T follicular helper cell (primary cell): ENCODE measurements around the gene TTC28.
"Not testable (repeated sequence)": the region's sequence is repeated elsewhere in the genome, so short reads cannot be mapped to it uniquely, and the experiment has no call there.

ENCODE experiments used
- DNase-seq: peaks from one replicate; pipeline ENCODE4 v3.0.0-alpha.2; 2020; ENCODE audit warnings: low read depth

The TTC28 gene

DNA sequence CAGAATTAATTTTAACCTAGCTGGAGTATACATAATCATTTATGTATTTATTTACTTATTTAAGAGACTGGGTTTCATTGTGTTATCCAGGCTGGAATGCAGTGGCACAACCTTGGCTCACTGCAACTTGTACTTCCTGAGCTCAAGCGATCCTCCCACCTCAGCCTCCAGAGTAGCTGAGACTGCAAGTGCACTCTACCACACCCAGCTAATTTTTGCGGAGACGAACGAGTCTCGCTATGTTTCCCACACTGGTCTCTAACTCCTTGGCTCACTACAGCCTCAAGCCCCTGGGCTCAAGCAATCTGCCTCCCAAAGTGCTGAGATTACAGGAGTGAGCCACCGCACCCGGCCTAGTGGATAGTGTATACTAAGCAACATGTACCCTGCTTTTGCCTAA lies 1.5 kb downstream of the TTC28 start:
- DNase-seq, result not testable (repeated sequence)

DNA sequence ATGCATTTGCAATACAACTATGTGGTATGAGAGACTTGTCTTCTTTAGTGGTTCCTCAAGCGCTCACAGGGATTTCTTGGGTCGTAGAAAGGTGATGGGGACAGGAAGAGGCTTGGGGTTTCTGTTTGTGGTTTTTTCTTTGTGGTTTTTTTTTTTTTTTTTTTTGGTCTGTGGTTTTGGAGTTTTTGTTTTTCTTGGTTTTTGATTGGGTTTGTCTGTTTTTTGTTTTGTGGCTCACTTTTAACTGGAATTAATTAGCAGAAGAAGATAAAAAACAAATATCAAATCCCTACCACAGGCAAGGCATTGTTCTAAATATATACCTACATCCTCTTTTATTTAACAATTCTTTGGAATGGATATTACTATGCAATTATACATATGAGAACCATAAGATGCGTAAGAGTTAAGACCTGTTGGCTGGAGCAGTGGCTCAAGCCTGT lies 5.5 kb downstream of the TTC28 start:
- DNase-seq, result no peak

- DNase-seq, result no peak
These were observed 8.9 kb downstream of the TTC28 start for GRCh38 chr22:28670756-28671155.

DNA sequence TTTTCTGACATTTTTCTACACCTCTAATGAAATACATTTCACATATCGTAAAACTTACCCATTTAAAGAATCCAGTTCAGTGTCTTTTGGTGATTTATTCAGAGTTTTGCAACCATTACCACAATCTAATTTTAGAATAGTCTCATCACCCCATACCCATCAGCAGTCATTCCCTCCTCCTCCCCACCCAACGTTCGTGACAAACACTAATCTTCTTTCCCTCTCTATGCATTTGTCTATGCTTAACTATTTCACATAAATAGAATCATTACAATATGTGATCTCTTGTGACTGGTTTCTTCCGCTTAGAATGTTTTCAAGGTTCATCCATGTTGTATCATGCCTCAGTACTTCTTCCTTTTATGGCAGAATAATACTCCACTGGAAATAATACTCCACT lies 9.5 kb downstream of the TTC28 start:
- DNase-seq, result no peak

DNA sequence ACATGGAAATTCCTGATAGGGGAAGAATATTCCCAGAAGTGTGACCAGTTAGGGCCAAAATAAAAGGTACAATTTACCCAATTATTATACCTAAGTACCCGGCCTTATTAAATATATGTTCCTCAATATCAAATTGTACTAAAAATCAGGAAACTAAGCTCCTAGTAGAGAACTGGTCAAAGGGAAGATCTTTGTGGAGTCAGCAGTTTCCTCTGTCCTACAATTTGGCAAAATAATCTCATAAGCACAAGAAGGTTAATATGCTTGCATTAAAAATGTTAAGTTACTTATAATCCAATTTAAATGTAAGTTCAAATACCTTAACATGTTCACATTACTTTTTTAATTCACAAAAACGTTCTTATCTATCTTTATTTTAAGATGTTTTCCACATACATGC lies 10.3 kb downstream of the TTC28 start:
- DNase-seq, result no peak

DNA sequence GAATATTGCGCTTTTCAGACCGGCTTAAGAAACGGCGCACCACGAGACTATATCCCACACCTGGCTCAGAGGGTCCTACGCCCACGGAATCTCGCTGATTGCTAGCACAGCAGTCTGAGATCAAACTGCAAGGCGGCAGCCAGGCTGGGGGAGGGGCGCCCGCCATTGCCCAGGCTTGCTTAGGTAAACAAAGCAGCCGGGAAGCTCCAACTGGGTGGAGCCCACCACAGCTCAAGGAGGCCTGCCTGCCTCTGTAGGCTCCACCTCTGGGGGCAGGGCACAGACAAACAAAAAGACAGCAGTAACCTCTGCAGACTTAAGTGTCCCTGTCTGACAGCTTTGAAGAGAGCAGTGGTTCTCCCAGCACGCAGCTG lies 16.1 kb downstream of the TTC28 start:
- DNase-seq, result not testable (repeated sequence)

GRCh38 chr22:28658448-28658847 lies 21.2 kb downstream of the TTC28 start:
- no peak for DNase-seq

GRCh38 chr22:28656181-28656580 lies 23.5 kb downstream of the TTC28 start:
- DNase-seq, result no peak

- DNase-seq, result no peak
These were observed 29.2 kb downstream of the TTC28 start for GRCh38 chr22:28650463-28650862.

GRCh38 chr22:28648792-28649191 lies 30.8 kb downstream of the TTC28 start:
- no peak for DNase-seq

DNA sequence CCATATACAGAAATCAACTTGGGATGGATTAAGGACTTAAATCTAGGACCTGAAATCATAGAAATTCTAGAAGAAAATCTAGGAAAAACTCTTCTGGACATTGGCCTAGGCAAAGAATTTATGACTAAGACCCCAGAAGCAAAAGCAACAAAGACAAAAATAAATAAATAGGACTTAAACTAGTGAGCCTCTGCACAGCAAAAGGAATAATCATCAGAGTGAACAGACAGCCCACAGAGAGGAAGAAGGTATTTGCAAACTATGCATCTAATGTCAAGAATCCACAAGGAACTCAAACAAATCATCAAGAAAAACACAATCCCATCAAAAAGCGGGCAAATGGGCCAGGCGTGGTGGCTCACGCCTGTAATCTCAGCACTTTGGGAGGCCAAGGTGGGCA lies 32.4 kb downstream of the TTC28 start:
- no peak for DNase-seq

- no peak for DNase-seq
These were observed 40.3 kb downstream of the TTC28 start for GRCh38 chr22:28639321-28639720.

GRCh38 chr22:28637225-28637624 lies 42.4 kb downstream of the TTC28 start:
- no peak for DNase-seq

DNA sequence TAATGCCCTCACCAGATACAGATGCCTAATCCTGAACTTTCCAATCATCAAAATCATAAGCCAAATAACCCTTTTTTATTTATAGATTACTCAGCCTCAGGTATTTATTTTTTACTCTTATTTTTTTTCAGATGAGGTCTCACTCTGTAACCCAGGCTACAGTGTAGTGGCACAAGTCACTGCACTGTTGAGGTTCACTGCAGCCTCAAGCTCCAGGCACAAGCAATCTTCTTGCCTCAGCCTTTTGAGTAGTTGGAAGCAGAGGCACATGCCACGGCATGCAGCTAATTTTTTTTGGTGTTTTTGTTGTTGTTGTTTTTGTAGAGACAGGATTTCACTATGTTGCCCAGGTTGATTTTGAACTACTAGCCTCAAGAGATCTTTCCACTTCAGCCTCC lies 49.5 kb downstream of the TTC28 start:
- no peak for DNase-seq

- no peak for DNase-seq
These were observed 50.0 kb downstream of the TTC28 start for GRCh38 chr22:28629420-28630176.

- no peak for DNase-seq
These were observed 50.9 kb downstream of the TTC28 start for GRCh38 chr22:28628766-28629165.

- no peak for DNase-seq
These were observed 51.8 kb downstream of the TTC28 start for GRCh38 chr22:28627791-28628190.

DNA sequence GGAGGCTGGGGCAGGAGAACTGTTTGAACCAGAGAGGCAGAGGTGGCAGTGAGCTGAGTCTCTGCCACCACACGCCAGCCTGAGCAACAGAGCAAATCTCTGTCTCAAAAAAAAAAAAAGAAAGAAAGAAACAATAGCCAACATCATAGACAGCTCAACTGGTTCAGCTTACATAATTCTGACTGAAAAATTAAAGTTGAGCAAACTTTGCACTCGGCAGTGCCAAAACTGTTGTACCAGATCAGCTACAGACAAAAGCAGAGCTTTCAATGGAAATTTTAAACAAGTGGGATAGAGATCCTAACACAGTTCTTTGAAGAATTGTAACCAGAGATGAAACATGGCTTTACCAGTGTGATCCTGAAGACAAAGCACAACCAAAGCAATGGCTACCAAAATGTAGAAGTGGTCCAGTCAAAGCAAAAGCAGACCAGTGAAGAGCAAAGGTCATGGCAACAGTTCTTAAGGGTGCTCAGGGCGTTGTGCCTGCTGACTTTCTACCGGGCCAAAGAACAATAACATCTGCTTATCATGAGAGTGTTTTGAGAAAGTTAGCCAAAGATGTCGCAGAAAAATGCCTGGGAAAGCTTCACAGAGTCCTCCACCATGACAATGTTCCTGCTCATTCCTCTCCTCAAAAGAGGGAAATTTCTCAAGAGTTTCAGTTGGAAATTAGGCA lies 59.3 kb downstream of the TTC28 start:
- no peak for DNase-seq

- DNase-seq, result no peak
These were observed 60.4 kb downstream of the TTC28 start for GRCh38 chr22:28619236-28619635.

- not testable (repeated sequence) for DNase-seq
These were observed 64.2 kb downstream of the TTC28 start for GRCh38 chr22:28615423-28615822.

DNA sequence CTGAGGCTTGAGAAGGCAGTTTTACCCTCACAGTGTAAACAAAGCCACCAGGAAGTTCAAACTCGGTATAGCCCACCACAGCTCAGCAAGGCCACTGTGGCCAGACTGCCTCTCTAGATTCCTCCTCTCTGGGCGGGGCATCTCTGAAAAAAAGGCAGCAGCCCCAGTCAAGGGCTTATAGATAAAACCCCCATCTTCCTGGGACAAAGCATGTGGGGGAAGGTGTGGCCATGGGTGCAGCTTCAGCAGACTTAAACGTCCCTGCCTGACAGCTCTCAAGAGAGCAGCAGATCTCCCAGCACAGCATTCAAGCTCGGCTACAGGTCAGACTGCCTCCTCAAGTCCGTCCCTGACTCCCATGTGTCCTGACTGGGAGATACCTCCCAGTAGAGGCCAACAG lies 69.7 kb downstream of the TTC28 start:
- DNase-seq, result no peak

DNA sequence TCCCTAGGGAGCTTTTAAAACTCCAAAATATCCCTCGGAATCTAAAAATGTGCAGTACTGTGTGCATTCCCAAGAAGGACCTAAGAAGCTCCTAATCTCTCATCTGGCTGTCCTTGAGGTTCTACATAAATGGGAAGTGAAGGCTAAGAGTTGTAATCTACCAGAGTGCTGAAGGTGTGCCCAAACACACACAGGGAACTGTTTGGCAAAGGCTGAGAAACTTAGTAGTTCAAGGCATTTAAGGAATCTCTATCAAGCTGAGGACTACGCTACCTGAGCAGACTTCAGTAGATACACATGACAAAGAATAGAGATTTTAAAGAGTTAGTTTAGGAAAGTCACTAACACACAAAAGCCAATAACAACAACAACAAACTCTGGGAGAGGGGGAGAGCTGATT lies 71.1 kb downstream of the TTC28 start:
- DNase-seq, result no peak

GRCh38 chr22:28607795-28608194 lies 71.8 kb downstream of the TTC28 start:
- DNase-seq, result no peak
